ENCODE results near the gene PAX8. TPM values are rescaled to one million over a fixed set of nuclear protein-coding genes. Genes with fewer than 3 reads are reported as not detected.

PAX8 gene
- total and polyA plus RNA-seq, 2 donors (not counting 1 experiment from before 2014, with no cell fraction given) = 0.45 to 0.64 TPM

GRCh38 chr2:113263546-113263945, 15.2 kb downstream of the PAX8 start:
- H3K27me3 ChIP-seq (replicated peaks in 1 of 4; ENCODE audit: control extremely low read depth in 1 of 4, control insufficient read depth in 3 of 4, insufficient read depth in 4 of 4, low read length in 3 of 4) = peaks cover 0 to 3% (median 1%) of the 10 kb centered on the region in 4 experiments
- TF ChIP-seq EZH2 (IDR thresholded peaks at IDR 0.05; ENCODE audit: borderline replicate concordance, insufficient read depth, low read depth, low read length, poor library complexity, severe bottlenecking) = no peak
- no peak for TF ChIP-seq CTCF (IDR thresholded peaks at IDR 0.05)
- WGBS (ENCODE audit: insufficient coverage) = no CpG with 5 or more reads among the region's 1 CpG
- no peaks in the 10 kb centered on the region for H3K4me1 ChIP-seq (ENCODE audit: control insufficient read depth in 2 of 2, insufficient read depth in 2 of 2, low read length in 2 of 2)
- H3K4me1 Mint-ChIP-seq = no peaks in the 10 kb centered on the region
- peaks cover 33% of the 10 kb centered on the region for H3K27me3 Mint-ChIP-seq
- H3K36me3 ChIP-seq (replicated peaks in 1 of 2; ENCODE audit: control extremely low read depth in 1 of 2, control insufficient read depth in 1 of 2, extremely low read depth in 1 of 2, insufficient read depth in 2 of 2, low read length in 1 of 2) = no peaks in the 10 kb centered on the region
- H3K79me2 ChIP-seq (ENCODE audit: control insufficient read depth, insufficient read depth, low read length) = no peaks in the 10 kb centered on the region
- no peak overlapping the region for H3K4me3 ChIP-seq (ENCODE audit: control extremely low read depth in 1 of 5, extremely low read depth in 1 of 5, insufficient read depth in 1 of 5, low read depth in 2 of 5, low read length in 4 of 5)
- intact Hi-C loops (cut with micrococcal nuclease) = no loop called here
- no peak overlapping the region for H3K27ac Mint-ChIP-seq
- ChIA-PET POLR2A (no interaction called here), CTCF (interaction anchor here (0.9 to 2.0 kb wide), 2 partner anchors 18 to 64 kb away, joined by 3 to 5 read pairs; no protein-coding TSS in a partner anchor)
- no peak for DNase-seq
- no peak overlapping the region for H3K4me2 ChIP-seq (replicated peaks; ENCODE audit: low read depth, low read length, poor library complexity, severe bottlenecking)
- H3K4me3 Mint-ChIP-seq = no peak overlapping the region
- no peaks in the 10 kb centered on the region for H4K20me1 ChIP-seq (ENCODE audit: control insufficient read depth, insufficient read depth, low read length, poor library complexity, severe bottlenecking)
- no peak overlapping the region for H3K27ac ChIP-seq (ENCODE audit: low read length in 2 of 2)
- no peak overlapping the region for H2AFZ ChIP-seq (ENCODE audit: insufficient read depth, low read depth, low read length, poor library complexity, severe bottlenecking)
- ATAC-seq (ENCODE audit: low read depth) = no peak
- H3K9me3 Mint-ChIP-seq (ENCODE audit: insufficient read depth) = no peaks in the 10 kb centered on the region
- no peak overlapping the region for H3K9ac ChIP-seq (ENCODE audit: low read length)
- H3K9me3 ChIP-seq (ENCODE audit: control extremely low read depth in 1 of 3, control insufficient read depth in 2 of 3, insufficient read depth in 1 of 3, low read length in 2 of 3) = no peaks in the 10 kb centered on the region

- no peaks in the 10 kb centered on the region for H4K20me1 ChIP-seq (ENCODE audit: control insufficient read depth, insufficient read depth, low read length, poor library complexity, severe bottlenecking)
- Mint-ChIP-seq H3K27me3 (peaks cover 31% of the 10 kb centered on the region), H3K4me1 (peaks cover 2% of the 10 kb centered on the region), H3K9me3 (ENCODE audit: insufficient read depth) (no peaks in the 10 kb centered on the region), H3K27ac (no peak overlapping the region), H3K4me3 (no peak overlapping the region)
- TF ChIP-seq CTCF (IDR thresholded peaks at IDR 0.05) = no peak
- no peak for TF ChIP-seq EZH2 (IDR thresholded peaks at IDR 0.05; ENCODE audit: borderline replicate concordance, insufficient read depth, low read depth, low read length, poor library complexity, severe bottlenecking)
- no peak overlapping the region for H3K27ac ChIP-seq (ENCODE audit: low read length in 2 of 2)
- CTCF ChIA-PET = interaction anchor here (4.8 kb wide), 1 partner anchor 12 kb away, joined by 23 read pairs; no protein-coding TSS in a partner anchor
- H3K4me2 ChIP-seq (replicated peaks; ENCODE audit: low read depth, low read length, poor library complexity, severe bottlenecking) = no peak overlapping the region
- H3K27me3 ChIP-seq (replicated peaks in 1 of 4; ENCODE audit: control extremely low read depth in 1 of 4, control insufficient read depth in 3 of 4, insufficient read depth in 4 of 4, low read length in 3 of 4) = peaks cover 0 to 3% (median 1%) of the 10 kb centered on the region in 4 experiments
- H3K36me3 ChIP-seq (replicated peaks in 1 of 2; ENCODE audit: control extremely low read depth in 1 of 2, control insufficient read depth in 1 of 2, extremely low read depth in 1 of 2, insufficient read depth in 2 of 2, low read length in 1 of 2) = no peaks in the 10 kb centered on the region
- H3K9ac ChIP-seq (ENCODE audit: low read length) = no peak overlapping the region
- no peaks in the 10 kb centered on the region for H3K79me2 ChIP-seq (ENCODE audit: control insufficient read depth, insufficient read depth, low read length)
- no peaks in the 10 kb centered on the region for H3K9me3 ChIP-seq (ENCODE audit: control extremely low read depth in 1 of 3, control insufficient read depth in 2 of 3, insufficient read depth in 1 of 3, low read length in 2 of 3)
- WGBS (ENCODE audit: insufficient coverage) = 29% methylated on average over 5 of the region's 6 CpGs
- no peaks in the 10 kb centered on the region for H3K4me1 ChIP-seq (ENCODE audit: control insufficient read depth in 2 of 2, insufficient read depth in 2 of 2, low read length in 2 of 2)
- DNase-seq = no peak
- ATAC-seq (ENCODE audit: low read depth) = no peak
- POLR2A ChIA-PET = no interaction called here
- intact Hi-C loops (cut with micrococcal nuclease) = no loop called here
- no peak overlapping the region for H3K4me3 ChIP-seq (ENCODE audit: control extremely low read depth in 1 of 5, extremely low read depth in 1 of 5, insufficient read depth in 1 of 5, low read depth in 2 of 5, low read length in 4 of 5)
- H2AFZ ChIP-seq (ENCODE audit: insufficient read depth, low read depth, low read length, poor library complexity, severe bottlenecking) = no peak overlapping the region
Observed at GRCh38 chr2:113260991-113261390, 17.7 kb downstream of the PAX8 start.
